Activated T-helper 9 cell treated with anti-CD3 and anti-CD28 coated beads, Interleukin-2, amount 50 U/mL, for 16 hours (primary cell): ENCODE data around the gene HOXC6.

ENCODE experiments used
- DNase-seq: peaks from one replicate; pipeline ENCODE4 v3.0.0-alpha.2; 2020; ENCODE audit warnings: low read depth

HOXC6 gene

DNA sequence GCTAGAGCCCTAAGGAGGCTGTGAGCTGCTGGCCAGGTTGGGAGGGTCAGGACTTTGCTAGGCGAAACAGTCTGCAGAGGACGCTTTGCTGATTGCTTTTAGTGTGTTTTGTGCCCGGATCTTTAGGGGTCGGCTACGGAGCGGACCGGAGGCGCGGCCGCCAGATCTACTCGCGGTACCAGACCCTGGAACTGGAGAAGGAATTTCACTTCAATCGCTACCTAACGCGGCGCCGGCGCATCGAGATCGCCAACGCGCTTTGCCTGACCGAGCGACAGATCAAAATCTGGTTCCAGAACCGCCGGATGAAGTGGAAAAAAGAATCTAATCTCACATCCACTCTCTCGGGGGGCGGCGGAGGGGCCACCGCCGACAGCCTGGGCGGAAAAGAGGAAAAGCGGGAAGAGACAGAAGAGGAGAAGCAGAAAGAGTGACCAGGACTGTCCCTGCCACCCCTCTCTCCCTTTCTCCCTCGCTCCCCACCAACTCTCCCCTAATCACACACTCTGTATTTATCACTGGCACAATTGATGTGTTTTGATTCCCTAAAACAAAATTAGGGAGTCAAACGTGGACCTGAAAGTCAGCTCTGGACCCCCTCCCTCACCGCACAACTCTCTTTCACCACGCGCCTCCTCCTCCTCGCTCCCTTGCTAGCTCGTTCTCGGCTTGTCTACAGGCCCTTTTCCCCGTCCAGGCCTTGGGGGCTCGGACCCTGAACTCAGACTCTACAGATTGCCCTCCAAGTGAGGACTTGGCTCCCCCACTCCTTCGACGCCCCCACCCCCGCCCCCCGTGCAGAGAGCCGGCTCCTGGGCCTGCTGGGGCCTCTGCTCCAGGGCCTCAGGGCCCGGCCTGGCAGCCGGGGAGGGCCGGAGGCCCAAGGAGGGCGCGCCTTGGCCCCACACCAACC lies 1.5 kb downstream of the HOXC6 start:
- DNase-seq = no peak

DNA sequence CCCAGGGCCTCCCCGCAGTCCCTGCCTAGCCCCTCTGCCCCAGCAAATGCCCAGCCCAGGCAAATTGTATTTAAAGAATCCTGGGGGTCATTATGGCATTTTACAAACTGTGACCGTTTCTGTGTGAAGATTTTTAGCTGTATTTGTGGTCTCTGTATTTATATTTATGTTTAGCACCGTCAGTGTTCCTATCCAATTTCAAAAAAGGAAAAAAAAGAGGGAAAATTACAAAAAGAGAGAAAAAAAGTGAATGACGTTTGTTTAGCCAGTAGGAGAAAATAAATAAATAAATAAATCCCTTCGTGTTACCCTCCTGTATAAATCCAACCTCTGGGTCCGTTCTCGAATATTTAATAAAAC lies 2.2 kb downstream of the HOXC6 start:
- no peak for DNase-seq

DNA sequence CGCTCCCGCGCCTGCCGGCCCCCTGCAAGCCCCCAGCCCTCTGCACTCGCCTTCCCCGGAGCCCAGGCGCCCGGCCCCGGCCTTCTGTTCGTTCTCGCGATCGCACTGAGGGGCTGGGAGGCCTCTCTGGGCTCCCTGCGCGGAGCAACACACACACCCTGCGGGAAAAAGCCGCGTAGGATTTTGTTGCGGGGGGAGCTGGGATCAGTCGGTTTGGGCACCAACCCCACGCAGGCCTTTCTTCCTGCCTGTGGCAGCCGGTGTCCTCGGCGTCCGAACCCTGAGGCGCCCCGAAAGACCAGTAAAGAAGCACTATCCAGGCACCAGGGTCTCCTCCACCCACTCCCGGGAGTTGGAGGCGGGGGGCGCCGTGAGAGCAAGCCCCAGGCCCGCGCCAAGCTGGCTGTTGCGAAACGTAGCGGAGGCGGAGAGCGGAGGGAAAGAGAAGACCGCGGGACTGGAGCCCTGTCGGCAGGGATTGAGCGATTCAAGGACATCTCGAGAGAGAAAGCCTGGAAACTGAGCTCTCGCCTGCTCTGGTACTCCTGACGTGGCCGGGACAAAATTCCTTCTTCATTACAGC lies 2.7 kb downstream of the HOXC6 start:
- no peak for DNase-seq

DNA sequence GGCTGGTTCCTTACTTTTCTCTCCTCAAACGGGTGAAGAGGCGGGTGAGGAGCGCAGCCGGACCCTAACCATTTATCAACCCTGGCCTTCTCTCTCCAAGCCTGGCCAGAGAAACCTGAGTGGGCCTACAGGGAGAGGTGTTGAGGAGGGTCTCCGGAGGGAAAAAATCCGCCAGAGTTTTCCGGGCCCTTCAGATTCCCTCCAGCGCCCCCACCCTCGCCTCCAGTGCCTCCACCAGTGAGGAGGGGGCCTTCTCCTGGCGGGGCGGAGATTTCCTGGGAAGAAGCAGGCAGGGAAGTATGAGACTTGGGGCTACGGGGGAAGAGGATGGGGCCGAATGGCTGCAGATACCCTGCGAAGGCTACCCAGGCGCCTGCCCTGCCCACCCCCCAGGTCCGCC lies 3.2 kb downstream of the HOXC6 start:
- DNase-seq = no peak

DNA sequence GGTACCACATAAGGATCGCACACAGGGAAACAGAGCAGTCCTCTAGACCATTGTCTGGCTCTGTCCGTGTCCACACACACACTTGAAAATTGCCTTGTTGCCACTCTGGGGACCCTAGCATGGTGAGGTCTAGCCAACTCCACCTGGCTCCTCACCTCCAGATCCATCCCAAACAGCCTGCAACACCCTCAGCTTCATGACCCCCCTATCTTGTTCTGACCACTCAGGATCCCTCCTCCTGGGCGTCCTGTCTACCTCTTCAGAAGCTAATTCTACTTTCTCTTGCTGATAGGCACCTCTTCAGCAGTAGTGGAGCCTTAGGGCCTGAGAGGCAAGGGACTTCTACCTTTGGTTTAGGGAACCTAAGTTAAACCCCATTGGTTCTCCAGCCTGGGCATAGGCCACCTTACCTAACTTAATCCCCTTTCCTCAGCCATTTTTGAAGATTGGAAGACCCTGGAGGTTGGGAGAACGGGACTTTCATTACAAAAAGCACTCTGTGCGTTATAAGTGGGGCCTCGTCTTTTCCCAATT lies 3.9 kb downstream of the HOXC6 start:
- DNase-seq = no peak

DNA sequence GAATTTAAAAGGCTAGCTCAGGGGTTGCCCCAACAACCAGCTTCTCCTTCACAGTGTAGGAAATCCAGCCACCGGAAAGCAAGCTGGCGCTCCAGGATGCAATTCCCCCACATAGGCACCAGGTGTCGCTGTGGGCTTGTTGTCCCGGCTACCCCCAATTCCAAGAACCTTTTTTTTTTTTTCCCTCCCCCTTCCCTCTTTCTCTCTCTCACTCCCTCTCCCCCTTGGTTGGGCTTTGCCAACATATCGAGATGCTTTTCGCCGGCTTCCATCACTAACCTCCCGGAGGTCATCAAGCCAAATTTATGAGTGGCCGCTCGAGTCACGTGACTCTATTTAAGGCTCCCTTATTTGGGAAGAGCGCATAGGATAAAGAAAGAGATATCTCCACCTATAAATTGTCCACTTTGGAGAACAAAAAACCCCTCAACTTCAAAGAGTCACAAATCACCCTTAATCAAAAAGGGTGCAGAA lies 4.4 kb downstream of the HOXC6 start, which contains the start of gene HOXC5:
Gene HOXC5, plus strand, starts transcription at position 424 of the 474 bp plus-strand sequence. CDS start 73 bp downstream, outside the sequence.
- peak; percentile 23 for DNase-seq

DNA sequence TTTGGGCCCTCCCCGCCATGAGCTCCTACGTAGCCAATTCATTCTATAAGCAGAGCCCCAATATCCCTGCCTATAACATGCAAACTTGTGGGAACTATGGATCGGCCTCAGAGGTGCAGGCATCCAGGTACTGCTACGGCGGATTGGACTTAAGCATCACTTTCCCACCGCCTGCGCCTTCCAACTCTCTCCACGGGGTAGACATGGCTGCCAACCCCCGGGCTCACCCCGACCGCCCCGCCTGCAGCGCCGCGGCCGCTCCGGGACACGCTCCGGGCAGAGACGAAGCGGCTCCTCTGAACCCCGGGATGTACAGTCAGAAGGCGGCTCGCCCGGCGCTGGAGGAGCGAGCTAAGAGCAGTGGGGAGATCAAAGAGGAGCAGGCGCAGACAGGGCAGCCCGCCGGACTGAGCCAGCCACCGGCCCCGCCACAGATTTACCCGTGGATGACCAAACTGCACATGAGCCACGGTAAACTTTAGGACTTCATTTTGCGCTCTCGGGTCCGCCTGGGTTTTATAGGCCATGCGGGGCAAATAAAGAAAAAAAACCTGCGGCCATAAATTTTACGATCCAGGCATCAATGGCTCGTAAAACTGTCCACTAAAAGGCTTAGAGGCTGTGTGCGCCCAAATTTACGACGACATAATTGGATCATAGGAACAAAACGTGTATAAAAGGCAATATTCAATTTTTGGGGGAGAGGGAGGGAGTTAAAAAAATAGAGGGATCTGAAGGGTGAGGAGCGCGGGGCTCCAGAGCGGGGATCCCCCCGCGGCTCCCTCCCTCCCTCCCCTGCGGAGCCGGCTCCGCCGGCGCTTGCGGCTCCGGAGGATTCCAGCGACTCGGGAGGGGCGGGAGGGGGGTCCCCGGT lies 5.1 kb downstream of the HOXC6 start:
- no peak for DNase-seq

DNA sequence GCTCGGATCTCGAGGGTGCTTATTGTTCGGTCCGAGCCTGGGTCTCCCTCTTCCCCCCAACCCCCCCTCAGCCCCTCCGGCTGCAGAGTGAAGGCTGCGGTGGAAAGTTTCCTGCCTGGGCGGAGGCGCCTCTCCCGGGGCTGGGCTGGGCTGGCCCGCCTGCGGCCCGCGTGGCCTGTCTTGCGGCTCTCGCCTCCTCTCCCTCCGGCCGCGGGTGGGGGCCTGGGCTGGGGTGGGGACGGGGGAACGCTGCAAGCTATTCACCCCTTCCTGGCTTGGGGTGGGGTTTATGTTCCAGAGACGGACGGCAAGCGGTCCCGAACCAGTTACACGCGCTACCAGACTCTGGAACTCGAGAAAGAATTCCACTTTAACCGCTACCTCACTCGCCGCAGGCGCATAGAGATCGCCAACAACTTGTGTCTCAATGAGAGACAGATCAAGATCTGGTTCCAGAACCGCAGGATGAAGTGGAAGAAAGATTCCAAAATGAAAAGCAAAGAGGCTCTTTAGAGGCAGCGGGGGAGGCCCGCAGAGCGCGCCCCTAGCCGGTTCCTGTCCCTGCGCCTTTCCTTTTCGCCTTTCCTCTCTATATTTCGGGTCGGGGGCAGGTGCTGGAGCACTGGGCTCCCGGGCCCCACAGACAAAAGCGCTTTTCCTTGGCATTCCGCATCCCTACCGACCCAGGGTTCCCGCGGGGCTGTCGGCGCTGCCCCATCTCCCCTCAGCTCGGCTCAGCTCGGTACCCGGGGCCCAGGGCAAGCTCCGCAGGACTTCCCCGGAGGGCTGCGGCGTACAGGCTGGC lies 5.9 kb downstream of the HOXC6 start:
- DNase-seq = no peak

DNA sequence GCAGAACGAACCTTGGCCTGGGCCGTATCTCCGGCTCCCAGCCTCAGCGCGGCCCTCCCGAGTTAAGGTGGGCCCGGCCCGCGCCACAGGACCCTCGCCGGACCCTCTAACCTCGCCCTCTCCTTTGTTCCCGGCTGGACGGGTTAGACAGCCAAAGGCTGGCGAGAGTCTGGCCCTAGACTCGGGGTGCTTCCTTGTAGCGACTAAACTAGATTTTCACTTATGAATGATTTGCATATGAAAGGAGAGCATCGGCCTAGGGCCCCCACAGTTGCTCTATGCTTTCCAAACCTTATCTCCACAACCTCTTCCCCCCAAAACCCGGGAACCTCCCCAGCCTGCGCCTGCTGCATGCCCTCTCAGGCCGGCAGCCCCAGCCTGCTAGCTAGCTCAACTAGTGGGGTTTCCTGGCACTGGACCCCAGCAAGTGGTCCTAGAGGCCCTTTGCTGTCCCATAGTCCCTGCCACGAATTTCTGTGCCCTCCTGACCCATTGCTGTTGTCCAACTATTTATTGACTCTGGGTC lies 6.6 kb downstream of the HOXC6 start:
- no peak for DNase-seq

DNA sequence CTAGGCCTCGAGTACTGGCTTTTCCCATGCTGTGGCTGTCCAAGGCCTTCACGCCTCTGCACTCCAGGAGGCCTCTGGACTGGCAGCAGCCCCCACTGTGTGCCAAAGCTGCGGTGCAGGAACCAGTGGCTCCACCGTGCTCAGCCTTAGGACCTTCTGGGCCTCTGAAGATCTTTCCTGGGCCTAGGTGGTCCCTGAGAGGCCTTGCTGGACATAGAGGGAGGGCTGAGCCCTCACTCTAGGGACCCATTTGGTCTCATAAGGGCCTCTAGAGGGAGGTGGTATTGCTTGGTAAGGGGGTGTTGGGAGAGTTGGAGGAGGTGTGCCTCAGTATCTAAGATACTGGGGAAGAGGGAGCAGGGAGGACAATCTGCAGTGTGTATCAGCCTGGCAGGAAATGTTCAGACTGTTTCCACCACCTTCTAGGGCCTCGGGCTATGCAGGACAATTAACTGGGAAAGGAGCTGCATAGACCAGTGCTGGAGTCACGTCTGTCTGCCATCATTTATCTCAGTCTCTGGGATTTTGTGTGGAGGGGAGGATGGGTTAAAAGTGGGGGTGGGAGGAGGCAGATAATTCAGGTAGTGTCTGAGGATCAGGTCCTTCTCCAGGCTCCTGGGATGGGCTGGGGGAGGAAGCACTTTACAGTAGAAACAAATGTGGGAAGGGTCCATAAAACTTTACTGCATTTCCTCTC lies 7.5 kb downstream of the HOXC6 start:
- DNase-seq = no peak

DNA sequence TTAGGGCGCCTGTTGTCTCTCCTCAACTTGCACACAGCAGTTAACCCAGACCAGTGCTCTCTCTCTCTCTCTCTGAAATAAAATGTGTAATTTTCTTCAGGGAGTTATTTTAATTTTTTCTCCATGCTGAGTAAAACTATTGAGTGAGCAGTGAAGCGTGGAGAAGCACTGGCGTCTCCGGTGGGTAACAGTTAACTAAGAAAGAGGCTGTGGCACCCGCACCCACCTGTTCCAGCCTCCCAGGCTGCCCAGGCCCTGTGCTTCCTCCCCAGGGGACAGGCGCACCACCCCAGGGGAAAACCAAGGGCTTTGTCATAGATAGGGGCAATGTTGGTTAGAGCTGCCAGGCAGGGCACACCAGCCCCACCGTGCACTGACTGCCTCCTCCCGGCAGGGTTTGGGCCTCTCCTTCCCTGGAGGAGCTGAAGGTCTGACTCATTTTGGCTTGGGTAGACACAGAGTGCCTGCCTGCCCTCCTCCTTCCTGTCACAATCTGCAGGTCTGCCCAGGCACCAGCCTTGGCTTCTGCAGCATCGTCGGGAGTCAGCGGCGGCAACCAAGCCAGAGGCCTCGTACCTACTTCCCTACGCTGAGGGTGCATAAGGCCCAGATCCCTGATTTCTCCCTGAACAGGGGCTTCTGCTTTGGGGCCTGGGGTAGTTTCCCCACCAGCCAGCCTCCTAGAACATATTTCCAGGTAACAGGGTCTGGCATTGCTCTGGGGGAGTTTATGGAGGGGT lies 8.6 kb downstream of the HOXC6 start:
- DNase-seq = no peak

DNA sequence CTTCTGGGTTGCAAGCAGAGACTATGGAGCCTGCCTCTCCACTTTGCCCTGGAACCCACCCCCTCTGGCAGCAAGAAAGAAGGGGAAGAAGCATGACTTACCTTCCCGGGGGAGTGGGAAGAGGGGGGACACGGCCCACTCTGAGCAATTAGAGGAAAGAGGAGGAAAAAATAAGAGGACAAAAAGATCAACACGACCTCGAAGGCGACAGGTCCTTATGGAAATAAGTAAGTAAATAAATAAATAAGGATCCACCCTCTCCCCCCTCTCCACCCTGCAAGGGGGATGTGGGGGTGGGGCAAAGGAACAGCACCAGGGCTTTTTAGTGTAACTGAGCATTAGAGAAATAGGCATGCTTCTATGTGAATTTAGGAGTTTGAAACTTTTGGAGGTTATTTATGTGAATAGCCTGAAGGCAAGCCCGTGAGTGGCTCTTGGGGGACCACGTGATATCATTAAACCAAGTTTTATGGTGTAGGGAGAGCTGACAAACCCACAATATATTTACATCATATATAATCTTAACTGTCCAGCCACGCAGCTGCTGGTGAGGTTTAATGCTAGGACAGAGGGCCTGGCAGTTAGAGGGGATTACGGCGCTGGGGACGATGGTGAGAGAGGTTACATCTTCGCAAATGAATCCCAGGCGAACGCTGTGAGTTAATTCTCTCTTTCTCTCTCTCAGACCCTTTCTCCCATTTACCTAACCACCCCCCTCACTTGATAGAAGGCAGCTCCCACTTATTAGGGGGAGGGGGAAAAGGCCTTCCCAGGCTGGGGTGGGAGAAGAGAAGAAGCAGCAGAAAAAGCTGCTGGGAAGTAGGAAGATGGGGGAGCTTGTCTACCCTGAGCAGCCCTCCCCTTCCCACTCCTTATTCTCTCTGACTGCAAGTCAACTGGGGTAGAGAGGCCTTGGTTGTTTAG lies 9.4 kb downstream of the HOXC6 start:
- no peak for DNase-seq

DNA sequence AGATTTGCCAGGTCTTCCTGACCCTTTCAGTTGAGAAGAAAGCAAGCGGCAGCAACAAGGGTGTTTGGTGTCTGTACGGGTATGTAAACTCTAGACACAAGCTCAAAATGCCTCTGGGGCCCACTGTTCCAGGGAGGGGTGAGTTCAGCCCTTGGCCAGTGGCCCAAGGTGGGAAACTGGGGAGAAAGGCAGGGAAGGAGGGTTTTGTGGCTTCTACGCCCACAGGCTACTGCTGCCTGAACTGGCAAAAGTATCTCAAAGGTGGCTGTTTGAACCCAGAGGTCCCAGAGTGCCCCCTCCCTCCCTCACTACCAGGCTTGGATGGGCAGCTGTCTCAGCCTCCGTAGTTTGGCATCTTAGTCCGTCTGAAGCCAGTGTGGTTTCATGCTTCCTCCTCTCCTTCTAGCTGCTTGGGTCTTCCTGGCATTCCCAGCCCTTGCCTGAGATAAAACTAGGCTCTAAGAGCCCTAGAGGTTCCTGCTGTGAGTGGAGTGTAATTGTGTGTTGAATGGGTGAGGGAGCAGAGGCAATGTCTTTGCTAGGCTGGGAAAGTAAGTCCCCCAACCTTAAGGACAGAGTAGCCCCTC lies 10.1 kb downstream of the HOXC6 start:
- DNase-seq = no peak

DNA sequence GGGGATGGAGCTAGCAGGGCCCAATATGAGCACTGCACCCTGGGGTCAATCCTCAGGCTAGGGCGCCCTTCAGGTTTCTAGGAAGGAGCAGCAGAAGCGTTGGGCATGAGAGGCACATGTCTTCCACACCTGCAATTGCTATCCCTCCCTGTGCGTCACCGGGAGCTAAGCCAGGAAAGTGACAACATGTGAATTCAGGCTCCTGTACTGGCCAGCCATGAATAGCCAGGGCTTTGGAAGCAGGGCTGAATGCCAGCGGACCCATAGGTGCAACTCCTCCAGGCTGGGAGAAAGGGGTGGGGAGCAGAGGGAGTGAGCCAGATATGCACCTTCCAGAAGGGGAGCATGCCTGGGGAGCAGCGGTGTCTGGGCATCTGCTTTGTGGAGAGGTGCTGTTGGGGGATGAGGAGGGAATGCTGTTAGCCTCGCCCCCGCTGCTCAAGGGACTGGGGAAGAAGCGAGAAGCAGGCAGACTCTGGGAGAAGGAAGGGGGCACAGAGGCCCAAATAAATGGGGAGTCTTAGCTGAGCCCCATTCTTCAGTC lies 10.7 kb downstream of the HOXC6 start:
- DNase-seq = no peak

DNA sequence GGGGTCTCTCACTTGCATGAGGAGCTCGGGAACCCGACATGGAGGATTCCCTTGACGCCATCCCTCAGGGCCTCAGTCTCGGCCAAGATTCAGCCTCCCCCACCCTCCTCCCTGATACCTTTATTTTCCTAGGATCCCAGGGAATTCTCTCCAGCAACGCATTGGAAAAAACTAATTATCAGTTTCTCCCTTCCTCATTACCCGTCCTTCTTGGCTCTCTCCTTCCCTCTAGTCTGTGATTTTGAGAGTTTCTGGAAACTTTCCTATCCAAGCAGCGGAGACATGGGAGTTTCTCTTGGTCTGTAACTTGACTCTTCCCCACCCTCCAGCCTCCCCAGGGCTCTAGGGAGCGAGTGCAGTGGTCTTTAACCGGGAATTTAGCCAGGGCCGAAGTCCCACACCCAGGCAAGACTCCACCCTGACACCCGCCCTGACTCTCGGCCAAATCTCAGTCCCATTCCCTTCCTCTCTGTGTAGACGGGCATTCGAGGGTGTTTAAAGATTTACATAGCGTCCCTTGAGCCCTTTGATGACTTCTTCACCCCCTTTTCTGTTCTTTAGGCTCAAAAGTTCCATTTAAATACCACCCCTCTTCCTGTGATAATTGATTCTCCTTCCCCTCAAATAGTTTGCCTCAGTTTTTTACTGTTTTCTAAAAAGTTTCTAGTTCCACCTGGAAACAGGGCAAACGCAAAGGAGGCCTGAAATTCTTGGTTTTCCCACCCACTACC lies 11.3 kb downstream of the HOXC6 start:
- DNase-seq = no peak

DNA sequence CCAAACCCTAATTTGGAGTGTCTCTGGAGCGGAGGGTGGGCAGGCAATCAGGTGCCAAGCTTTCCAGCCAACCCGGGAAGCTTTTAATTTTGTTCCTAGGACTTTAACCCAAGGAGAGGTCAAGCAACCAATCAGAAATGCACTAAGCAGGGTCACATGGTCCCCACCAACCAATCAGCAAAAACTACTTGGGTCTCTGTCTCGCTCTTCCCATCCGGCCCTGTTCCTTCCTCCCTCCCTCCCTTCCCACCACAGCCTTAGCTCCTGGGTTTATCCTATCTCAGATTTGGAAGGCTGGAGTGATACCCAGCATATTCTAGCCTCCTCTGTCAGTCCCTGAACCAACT lies 11.9 kb downstream of the HOXC6 start:
- DNase-seq = no peak

DNA sequence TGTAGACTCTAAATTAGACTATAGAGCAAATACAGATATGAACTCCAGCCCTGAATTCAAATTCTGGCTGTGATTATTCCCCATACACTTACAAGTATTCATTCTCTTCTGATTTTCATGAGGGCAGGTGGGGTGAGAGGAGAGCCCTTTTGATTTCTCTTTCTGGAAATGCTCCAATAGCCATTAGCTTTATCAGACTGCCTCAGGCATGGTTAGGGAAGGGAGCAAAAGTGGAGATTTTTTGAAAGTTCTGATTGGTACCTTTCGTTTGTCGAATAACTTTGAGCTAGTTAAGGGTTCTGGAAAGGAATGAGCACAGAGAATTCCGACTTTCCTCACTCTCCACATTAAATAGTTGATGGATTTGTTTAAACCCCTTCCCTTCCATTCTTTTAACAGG lies 12.4 kb downstream of the HOXC6 start:
- DNase-seq = no peak
